Measurements from ENCODE around the gene TTC28.
A peak's percentile ranks its signal among the peaks of the same experiment; 100 is the strongest.

TTC28 gene

DNA sequence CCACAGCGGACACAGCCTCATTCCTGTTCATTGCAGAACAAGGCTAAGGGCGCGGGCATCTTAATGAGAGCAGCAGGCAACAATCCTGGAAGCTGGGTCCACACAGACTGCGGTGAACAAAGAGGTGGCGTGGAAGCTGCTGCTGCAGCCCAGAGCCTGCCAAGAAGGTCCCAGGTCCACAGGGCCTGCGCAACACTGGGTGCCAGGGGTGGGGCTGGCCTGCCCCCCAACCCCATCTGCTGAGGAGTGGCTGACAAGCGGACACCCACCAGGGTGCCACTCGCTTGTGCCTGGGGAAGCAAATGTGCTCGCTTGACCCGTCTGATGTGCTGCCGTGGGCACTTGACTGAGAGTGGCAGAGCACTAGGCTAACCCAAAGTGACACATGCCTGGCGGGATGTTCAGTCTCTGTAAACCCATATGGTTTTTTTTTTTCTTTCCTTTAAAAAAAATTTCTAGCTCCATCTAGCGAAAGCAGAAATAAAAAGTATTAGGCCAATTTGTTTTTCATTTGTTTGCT lies 677.4 kb downstream of the TTC28 start:
- DNase-seq (ENCODE audit: low read depth), result peak; percentile 22

DNA sequence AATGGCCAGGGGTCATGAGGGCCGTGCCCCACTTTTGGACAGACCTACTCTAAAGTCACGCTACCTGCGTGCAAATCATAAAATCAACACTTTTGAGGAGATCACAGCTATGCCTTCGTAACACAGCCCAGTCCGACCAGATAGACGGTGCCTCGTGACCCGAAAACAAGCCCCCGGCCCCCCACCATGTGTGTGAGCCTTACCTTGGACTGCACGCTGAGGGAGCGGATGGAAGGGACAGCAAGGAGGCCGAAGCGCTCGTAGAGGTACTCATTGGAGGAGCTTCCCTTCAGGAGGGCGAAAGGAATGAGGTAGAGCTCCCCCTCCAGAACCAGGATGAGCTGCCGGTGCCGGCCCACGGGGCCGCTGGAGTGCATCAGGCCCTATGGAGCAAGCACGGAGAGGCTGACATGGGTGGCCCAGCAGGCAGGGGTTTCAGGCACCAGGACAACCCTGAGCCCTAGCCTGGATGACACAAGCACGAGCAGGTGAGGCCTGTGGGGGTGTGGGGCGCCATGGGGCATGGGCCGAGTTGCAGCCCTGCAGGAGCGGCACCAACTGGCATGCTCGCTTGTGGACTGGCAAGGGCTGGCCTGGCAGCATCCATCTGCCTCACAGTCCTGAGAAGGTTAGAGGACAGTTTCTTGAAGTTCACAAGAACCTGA lies 678.3 kb downstream of the TTC28 start:
- DNase-seq (ENCODE audit: low read depth), result no peak

GRCh38 chr22:28000361-28000760 lies 679.3 kb downstream of the TTC28 start:
- DNase-seq (ENCODE audit: low read depth), result no peak

- no peak for DNase-seq (ENCODE audit: low read depth)
These were observed 679.8 kb downstream of the TTC28 start for GRCh38 chr22:27999876-28000275.

GRCh38 chr22:27998511-27999410 lies 680.9 kb downstream of the TTC28 start:
- no peak for DNase-seq (ENCODE audit: low read depth)

DNA sequence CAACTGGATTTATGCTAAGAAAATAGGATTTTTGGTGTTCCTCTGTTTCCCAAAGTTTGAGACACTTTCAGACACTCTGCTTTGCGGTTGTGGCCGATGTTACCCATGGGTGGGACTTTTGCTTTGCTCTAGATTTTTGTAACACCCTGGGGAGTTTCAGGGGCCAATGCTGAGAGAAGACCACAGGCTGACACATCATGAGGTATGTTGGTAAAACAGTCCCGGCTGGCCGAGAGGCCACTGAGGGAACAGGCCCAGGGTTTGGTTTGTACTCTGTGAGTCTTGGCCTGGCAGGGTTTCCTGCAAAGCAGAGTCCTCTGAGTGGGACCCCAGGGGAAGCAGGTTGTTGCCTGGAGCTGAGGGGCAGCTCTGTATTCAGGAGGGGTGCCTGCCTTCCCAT lies 682.1 kb downstream of the TTC28 start:
- peak; percentile 23 for DNase-seq (ENCODE audit: low read depth)

DNA sequence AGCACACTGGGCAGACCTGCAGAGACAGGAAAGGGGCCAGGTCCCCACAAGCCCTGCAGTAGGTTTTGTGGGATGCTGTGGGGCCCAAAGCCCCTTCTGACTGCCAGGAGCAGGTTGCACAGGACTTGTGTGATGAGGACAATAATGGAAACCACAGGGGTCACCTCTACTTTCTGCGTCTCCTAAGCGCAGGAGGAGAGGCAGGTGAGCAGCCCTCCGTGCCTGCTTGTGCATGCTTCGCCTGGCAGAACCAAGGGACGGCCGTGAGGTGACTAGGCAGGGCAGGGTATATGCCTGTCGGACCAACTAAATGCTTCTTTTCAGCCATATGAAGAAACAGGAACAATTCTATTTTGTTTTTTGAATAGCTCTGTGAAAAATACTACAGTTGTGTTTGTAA lies 682.7 kb downstream of the TTC28 start:
- DNase-seq (ENCODE audit: low read depth), result no peak

DNA sequence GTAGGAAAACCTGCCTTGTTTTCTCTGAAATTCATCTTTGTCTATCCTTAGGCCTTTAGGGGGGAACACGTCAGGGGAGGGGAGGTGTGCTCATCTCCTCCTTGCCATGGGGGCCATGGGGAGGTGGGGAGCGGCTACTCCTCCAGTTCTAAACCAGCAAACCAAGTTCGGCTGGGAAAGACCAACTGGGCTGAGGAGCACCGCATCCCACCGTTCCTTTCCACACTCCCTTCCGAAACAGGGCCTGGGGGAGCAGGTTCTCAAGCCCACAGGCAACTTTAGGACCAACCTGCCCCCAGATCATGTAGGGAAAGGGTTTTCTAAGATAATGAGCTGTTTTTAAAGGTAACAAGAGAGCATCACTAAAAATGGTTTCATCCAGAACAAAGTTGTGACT lies 683.1 kb downstream of the TTC28 start:
- DNase-seq (ENCODE audit: low read depth), result no peak

GRCh38 chr22:27995801-27996528 lies 683.7 kb downstream of the TTC28 start:
- no peak for DNase-seq (ENCODE audit: low read depth)

GRCh38 chr22:27994481-27995331 lies 684.9 kb downstream of the TTC28 start:
- no peak for DNase-seq (ENCODE audit: low read depth)

DNA sequence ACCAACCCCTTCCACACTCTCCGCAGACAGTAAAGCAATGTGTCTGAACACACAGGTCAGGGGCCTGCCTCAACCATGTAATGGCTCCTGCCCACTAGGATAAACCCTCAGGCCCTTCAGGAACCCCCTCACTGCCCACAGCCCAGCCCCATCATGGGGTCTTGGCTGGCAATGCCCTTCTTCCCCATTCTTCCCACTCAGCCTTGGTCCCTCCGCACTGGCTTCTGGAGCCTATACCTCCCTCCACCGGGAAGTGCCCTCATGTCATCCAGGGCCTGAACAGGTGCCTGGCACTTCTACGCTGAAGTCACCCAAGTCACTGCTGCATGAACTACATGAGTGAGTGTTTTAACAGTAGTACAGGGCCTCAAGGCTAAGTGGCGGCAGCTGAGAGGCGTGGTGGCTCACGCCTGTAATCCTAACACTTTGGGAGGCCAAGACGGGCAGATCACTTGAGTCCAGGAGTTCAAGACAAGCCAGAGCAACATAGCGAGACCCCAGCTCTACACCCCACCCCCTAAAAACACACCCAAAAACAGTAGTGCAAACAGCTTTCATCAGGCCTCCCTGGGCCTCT lies 685.8 kb downstream of the TTC28 start:
- DNase-seq (ENCODE audit: low read depth), result no peak

DNA sequence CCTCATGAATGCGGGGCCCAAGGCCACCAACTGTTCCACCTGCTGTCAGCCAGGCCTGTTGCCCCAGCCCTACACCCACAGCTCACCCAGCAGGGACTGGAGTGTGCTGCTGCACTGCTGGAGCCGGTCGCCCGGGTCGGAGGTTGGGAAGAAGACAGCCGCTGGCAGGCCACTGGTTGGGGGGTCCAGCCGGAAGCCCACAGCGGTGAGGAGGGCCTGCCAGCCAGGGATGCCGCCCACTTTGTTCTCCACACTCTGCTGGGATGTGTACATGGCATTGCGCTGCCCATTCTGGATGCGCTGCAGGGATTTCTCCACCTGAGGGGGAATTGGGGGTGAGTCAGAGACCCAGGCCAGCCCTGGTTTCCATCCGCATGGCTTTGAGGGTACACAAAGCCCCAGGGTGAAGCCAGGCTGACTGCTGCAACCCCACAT lies 686.4 kb downstream of the TTC28 start:
- DNase-seq (ENCODE audit: low read depth), result no peak

- DNase-seq (ENCODE audit: low read depth), result no peak
These were observed 687.1 kb downstream of the TTC28 start for GRCh38 chr22:27992294-27993165.

DNA sequence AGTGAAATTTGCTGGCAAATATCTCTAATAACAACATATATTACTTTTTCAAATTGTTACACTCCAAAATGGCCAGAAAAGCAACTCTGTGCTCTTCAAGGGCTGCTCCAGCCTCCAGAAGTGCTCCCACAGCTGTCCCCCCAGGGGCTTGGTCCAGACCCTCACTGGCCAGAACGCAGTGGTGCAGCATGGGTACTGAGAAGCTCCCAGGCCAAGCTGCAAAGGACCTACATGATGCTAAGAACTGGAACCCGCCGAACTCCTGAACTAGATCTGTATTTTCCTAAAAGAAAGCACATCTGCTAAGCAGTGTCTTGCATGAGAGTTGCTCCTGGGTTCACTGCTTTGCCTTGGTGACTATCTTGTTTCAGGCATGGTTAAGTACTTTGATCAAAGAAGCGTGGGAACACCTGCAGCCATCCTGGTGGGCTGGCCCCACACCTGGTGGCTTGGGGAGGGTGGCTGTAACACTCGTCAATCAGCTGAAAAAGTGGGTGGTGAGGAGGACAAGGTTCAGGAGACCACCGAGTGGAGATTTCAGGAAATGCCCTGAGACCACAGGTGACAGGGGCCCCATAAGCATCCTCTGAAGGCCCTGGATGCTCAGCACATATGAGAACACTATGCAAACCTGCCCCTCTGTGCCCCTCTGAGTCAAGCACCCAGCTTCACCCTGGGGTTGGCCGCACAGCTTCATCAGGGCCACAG lies 687.9 kb downstream of the TTC28 start:
- DNase-seq (ENCODE audit: low read depth), result no peak

- DNase-seq (ENCODE audit: low read depth), result peak; percentile 25
These were observed 688.8 kb downstream of the TTC28 start for GRCh38 chr22:27990879-27991278.

- DNase-seq (ENCODE audit: low read depth), result no peak
These were observed 689.2 kb downstream of the TTC28 start for GRCh38 chr22:27990451-27990840.

GRCh38 chr22:27989758-27990450 lies 689.7 kb downstream of the TTC28 start:
- DNase-seq (ENCODE audit: low read depth), result no peak

DNA sequence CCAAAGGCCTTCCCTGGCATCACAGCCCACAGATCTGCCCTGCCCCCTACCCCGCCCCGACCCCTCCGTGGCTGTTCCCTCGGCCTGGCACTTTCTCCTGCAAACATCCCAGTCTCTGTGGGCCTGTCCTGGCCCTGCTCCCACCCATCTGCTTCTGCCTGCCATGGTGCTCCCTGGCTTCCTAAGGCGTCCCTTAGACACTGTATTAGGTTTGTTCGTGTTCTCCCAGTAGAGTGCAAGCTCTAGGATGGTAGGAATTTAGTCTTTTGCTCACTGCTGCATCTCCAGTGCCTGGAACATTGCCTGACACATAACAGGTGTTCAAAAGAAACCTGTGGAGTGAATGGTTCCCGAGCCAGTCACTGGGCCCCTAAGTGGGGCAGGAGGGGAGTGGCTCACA lies 690.9 kb downstream of the TTC28 start:
- no peak for DNase-seq (ENCODE audit: low read depth)

GRCh38 chr22:27987557-27987956 lies 692.1 kb downstream of the TTC28 start:
- peak; percentile 65 for DNase-seq (ENCODE audit: low read depth)
